HG02973 (cell line): ENCODE measurements around the gene PLRG1.
"Not testable (repeated sequence)": the region's sequence is repeated elsewhere in the genome, so short reads cannot be mapped to it uniquely, and the experiment has no call there.

Experiments
- ATAC-seq: cut with Tn5 transposase; IDR thresholded peaks from one replicate; pipeline ENCODE4 v1.9.1; 2021; ENCODE audit warnings: moderate library complexity; ENCODE audit not compliant: unreplicated experiment

Gene PLRG1

DNA sequence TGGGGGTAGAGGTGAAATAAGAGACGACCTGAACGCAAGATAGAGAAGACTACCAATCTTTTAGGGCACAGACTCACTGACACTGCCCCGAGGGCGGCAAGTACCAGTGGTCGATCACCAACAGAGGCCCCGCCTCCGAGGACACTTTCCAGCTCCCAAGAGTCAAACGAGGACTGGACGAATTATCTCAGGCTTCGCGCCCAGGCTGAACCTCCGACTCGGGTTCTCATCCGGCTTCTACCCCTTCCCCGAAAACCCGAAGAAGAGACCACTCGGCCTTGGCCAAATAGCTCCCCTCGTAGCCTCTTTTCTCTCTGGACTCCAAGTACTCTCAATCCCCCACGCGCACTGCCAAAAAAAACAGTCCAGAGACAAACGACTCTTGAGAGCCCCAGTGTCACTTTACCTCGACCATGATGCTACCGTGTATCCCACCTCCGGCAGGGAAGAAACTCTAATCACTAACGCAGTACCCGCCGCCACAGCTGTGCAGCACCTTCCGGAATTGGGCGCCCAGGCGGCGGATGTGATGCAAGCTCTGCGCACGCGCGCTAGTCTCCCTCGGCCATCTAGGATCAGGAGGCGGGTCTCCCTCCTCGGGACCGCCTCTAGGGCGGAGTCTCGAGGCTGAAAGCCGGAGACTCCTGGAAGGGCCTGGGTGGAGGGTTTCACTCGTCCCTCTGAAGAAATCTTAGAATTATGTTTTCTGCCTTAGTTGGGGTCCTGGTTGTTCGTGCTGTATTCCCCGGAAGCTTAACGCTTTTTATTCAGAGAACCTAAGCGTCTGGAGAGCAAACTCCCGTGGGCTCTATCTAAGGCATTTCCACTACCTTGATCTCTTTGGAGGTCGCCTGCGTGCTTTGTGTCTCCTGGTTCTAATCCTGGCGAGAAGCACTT is at the start of gene PLRG1:
TSS of gene PLRG1 (minus strand) at position 507 of the 897 bp plus-strand sequence. CDS start at position 415, 92 bp downstream.
- peak; percentile 97 for ATAC-seq

DNA sequence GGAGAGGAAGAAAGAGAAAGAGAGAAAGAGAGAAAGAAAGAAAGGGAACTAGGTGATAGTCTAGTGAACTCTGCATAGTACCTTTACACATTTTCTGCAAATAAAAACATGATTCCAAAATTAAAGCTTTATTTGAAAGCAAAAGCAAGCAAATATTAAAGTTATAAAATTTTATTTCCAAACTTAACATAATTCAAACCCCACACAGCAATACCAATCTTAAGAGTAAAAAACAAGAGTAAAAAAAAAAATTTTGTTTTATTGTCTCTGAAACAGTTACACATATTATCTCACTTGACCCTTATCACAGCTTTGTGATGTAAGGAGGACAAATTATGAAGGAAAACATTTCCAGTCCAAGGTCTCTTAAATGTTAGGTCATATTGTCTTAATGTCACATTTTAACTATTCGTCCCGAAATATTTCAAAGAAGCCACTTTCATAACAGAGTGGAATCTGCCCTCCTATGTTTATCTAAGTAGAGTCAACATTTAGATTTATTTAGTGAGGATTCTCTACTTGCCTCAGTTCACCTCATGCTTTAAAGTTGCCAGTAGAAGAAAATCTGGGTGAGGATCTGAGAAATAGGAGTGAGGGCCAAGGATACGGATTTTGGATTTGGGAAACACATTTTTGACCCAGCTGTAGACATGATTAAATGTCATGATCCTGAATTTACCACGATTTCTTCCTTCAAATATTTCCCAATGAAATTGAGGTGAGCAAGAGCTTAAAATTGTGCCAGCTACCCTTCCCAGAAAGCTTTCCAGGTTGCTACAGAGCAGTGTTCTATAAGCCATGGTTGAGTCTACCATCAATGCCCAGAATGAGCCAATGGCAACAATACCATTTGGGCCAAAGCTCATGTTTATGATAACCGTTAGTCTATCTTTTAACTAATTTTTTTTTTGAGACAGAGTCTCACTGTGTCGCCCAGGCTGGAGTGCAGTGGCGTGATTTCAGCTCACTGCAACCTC is 47.9 kb upstream of the PLRG1 start:
- ATAC-seq = no peak

DNA sequence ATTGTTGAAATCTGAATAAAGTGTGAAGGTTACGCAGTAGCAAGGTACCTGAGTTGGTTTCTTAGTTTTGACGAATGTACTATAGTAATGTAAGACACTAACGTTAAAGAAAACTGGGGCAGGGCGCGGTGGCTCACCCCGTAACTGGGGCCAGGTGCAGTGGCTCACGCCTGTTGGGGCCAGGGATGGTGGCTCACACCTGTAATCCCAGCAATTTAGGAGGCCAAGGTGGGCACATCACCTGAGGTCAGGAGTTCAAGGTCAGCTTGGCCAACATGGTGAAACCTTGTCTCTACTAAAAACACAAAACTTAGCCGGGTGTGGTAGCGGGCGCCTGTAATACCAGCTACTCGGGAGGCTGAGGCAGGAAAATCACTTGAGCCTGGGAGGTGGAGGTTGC is 47.1 kb upstream of the PLRG1 start:
- not testable (repeated sequence) for ATAC-seq

DNA sequence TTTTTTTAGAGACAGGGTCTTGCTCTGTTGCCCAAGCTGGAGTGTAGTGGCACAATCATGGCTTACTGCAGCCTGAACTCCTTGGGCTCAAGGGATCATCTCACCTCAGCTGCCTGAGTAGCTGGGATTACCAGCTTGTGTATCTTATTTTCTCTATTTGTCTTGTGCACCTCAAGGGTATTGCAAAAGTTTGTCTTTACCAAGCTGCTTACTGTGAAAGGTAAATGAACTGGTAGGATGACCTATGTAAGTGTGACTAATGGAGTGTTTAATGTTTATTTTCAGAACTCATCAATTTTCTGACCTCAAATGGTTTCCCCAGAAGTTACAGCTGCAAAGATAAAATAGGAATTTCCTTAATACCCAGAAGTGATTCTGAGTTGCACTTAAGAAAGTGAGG is 45.6 kb upstream of the PLRG1 start:
- ATAC-seq = no peak

DNA sequence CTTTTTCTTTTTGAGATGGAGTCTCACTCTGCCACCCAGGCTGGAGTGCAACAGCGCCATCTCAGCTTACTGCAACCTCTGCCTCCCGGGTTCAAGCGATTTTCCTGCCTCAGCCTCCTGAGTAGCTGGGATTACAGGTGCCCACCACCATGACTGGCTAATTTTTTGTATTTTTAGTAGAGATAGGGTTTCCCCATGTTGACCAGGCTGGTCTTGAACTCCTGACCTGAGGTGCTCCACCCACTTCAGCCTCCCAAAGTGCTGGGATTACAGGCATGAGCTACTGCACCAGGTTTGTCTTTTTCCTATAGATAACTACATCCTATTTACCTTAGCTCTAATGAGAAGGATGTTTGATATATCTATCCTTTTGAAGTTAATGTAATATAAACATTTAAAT is 44.1 kb upstream of the PLRG1 start:
- not testable (repeated sequence) for ATAC-seq

DNA sequence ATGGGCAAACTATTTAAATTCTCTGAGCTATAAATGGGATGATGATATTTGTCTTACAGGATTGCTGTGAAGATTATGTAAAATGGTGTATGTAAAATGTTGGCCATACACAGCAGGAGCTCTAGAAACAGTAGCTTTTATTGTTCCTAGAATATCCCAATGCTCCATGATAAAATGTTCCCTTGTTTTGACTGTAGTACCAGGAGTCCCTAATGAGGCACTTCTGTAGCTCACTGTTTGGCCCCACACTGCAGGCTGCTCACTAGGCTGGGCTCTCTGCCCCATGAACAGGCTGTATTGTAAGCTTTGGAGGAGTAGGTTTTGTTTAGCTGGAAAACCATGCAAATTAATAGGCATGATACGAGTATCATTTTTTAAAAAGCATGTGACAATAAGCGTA is 43.7 kb upstream of the PLRG1 start:
- ATAC-seq = no peak

DNA sequence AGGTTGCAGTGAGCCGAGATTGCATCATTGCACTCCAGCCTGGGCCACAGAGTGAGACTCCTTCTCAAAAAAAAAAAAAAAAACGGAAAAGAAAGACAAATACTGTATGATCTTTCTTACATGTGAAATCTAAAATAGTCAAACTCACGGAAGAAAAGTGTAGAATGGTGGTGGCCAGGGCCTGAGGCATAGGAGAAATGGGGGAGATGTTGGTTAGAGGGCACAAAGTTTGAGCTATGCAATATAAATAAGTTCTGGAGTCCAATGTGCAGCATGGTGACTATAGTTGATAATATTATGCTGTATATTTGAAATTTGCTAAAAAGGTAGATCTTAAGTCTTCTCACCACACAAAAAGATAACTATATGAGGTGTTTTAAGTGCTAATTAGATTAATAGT is 41.7 kb upstream of the PLRG1 start:
- ATAC-seq = no peak

DNA sequence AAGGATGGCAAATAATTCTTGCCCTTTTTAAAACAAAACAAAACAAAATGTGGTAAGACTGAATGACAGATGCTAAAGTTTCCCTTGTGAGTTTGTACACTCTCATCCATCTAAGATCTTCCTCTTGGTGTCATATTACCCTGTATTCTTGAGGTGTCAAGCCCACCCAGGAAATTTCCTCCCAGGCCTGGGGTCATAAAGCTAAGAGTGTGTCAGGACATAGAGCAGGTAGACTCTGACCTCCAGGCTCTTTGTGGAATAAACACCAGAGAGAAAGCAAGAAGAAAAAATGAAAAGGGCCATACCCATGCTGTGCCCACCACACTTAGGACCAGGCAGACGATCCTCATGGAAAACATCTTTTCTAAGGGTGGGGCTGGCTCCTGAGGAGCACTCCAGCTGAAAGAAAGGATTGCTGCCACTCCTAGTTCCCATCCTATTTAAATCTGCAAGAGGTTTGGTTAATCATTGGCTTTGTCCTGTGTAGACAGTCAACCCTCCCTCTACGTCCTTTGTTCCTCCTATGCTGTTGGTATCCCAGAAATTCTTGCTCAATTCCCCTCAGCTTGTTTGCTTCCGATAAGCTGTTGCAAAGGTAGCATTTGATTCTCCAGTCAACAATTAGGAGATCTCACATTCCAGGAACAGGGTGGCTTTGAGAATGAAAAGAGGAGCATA is 40.3 kb upstream of the PLRG1 start, which contains the start of gene FGA:
TSS of gene FGA (minus strand) at position 414 of the 678 bp plus-strand sequence. CDS start at position 359, 55 bp downstream.
- ATAC-seq = no peak

DNA sequence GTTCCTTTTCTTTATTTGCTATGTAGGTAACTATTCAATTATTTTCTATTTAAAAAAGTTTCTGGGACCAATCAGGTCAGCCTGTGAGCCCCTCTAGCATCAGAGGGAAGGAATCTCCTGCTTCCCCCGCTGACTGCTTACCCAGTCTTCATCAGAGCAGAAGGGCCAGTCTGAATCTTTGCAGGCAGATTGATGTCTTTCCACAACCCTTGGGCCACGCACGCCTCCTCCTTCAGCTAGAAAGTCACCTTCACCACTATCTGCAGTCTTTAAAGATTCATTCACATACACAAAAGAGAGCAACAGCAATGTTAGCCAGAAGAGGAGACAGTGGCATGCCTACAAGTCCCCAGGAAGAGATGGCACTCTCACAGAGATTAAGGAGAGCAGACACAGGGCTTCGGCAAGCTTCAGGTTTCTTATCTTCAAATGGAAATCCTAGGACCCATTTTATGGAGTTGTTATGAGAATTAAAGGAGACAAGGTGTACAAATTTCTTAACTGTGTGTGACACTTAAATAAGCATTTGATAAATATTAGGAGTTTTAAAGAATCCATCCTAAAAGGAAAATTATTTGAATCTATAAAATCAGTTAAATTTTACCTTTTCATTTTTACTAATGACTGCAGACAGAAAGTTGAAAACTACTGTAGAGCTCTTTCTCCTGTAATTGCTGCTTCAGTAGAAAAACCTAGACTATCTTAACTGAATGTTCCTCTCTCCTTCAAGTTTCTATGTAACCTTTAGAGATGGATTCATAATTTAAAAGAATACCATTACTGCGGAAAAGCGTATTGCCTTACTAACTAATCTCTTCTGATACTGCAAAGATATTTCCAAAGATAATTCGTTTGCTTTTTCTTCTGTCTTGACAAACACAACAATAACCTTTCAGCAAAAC is 39.3 kb upstream of the PLRG1 start:
- no peak for ATAC-seq

DNA sequence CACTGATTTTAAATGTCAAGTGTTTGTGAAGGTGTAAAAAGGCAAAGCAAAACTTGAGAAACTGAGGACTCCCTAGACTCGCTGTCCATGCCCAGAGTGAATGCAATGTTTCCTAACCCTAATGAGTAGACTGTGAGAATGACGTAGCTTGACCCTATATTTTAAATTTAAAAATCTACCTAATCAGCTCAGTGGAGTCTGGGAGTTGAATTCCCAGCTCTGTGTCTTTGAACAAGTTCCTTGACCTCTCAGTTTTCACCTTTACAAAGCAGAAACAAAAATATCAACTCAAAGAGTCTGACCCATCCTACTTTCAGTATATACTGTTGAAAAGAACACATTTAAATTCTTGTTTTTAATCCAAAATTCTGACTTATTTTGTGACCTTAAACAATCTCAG is 38.0 kb upstream of the PLRG1 start:
- no peak for ATAC-seq

DNA sequence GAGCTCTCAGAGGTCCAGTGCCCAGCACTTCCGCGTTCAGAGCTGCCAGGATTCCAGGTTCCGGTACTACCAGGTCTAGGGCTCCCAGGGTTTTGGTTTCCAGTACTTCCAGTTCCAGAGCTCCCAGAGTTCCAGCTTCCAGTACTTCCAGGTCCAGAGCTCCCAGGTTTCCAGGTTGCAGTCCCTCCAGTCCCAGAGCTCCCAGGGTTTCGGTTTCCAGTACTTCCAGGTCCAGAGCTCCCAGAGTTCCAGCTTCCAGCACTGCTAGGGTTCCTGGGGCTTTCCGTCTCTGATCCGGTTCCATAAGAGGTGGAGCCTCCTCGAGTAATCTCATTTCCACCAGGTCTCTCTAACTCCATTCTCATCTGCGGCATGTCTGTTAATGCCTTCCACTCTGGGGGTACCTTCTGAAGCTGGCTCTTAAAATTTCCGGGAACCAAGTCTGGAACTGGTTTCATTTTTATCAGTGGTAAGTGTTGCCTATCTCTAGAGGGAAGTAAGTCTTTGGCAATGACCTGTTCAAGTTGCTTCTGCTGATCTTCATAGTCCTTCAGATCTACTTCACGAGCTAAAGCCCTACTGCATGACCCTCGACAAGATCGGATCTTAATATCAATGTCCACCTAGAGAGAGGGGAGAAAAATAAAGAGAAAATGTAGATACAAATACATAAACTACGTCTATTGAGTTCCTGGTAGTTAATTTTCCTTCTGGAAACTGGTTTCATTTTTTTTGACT is 36.3 kb upstream of the PLRG1 start:
- no peak for ATAC-seq

DNA sequence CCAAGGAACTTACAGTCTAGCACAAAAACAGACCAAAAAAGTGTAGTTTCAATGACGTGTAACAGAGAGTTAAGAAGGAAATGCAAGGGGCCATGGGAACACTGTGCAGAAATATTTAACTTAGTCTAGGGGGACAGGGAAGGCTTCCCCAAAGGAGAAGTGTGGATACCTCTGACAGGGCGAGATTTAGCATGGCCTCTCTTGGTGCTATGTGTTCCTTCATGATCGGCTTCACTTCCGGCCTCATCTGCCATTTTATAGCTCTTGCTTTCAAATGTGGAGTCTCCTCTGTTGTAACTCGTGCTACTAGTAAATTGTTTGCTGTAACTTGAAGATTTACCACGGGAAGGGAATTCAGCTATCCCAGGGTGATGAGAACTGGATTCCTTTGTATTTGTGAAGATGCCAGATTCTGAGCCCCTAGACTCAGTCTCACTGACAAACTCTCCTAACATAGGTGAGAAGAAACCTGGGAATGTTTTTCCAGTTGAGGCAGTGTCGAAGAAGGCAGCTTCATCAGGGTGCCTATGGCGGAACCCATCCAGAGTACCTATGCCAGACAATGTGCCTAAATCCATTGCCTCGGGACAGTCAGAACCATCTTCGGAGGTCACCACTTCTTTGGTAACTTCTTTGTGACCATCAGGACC is 35.3 kb upstream of the PLRG1 start:
- ATAC-seq = no peak

DNA sequence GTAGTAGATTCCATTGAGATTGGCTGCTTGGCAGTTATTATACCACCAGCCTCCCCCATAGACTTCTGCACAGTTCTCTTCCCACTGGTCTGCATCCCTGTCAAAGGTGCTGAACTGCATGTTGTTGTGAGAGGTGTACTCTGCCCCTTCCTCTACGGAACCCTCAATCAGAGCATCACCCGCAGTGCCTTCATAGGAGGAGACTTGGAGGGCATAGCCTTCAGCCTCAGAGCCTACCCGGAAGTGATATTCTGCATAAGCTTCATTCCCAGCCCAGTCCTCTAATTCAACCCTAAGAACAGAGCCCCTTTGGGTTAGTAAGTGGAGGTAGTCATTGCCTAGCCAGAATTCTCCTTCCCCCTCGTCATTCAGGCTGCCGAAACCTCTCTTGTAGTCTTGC is 34.1 kb upstream of the PLRG1 start:
- no peak for ATAC-seq

DNA sequence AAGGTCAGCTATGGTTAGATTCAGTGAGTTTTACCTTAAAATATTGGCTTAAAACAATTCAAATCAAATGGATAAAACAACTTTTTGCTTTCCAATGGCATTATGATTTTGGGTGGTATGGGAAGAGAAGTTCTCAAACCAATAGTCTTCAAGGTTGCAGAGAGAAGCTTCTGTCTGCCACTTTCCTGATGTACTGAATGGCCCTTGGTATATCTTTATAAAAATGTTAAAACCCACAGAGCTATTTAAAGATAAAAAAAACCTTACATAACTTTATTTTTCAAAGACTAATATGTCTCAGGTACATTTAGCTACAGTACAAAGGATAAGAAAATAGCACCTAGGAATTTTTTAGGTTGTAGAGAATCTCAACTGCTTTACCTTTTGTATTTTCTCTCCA is 33.5 kb upstream of the PLRG1 start:
- ATAC-seq = no peak

DNA sequence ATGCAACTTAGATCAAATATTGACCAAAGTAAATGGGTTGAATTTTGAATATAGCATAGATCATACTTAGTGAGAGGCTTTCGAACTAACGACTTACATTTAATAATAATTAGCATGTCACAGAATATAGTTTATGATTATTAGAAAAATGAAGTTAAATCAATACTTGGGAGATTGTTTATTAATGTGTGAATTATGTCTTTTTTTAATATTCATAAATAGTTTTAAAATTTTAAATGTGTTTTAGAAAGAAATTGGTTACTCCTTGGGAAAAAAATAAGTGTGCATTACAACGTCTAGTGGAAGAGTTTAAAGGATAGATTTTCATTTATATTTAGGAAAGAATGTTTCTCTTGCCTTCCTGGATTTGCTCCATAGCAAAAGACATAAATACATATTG is 33.0 kb upstream of the PLRG1 start:
- ATAC-seq = no peak

DNA sequence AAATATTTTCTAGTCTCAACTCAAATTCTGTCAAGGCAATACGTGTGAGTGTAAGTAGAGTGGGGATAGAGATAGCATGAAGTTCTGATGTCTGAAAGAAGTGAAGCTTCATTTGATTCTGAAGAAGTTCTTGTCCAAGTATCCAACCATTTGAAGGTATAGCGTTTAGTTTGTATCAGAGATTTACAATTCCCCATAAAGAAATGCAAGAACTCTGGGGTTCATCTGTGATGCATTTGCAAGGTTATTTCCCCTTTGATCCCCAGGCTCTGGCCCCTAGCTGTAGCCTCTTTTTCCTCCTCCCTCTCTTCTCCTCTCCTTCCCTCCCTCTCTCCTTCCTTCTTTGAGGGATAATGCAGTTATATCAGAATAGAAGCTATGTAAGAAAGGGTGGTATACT is 32.5 kb upstream of the PLRG1 start:
- ATAC-seq = no peak

DNA sequence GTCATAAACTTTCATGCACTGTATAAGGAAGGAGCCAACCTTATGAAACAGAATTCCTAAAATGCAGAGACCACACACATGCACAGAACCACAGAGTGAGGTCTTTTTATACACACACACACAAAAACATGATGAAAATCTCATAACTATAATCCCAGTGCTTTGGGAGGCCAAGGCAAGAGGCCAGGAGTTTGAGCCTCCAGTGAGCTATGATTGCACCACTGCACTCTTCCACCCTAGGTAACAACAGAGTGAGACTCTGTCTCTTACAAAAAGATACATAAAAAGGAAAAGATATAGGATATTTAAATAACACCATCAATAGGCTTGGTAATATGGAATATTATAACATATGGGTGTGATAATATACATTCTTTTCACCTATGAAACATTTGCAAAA is 29.7 kb upstream of the PLRG1 start:
- no peak for ATAC-seq

DNA sequence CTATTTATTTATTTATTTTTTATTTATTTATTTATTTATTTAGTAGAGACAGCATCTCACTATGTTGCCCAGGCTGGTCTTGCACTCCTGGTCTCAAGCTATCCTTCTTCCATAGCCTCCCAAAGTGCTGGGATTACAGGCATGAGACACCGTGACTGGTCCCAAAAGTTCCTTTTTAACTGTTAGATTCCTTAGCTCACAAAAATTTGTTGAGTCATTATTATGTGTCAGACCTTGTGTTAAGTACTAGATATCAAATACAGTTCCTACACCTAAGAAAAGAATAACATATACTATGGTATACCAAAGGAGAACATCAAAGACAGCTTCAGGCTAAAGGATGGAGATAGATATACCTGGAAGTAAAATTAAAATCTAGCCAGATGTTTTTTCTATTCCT is 28.7 kb upstream of the PLRG1 start:
- ATAC-seq = no peak

DNA sequence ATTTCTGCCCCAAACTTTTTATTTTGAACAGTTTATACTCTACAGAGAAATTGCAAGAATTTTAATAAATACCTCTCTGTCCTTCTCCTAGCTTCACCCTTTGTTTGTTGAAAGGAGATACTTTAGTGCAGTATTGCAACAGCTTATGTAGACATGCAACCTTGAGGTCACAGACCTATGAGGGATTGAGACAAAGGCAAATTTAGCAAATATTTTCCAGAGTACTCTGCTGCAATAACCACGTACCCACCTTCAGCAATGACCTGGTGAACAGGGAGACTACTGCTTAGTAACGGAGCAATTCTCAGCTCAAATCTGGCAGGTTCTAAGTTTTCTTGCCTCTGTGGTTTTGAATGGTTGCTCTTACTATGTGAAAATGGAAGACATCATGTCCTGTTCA is 27.1 kb upstream of the PLRG1 start:
- ATAC-seq = no peak
